ENCODE data around the gene SLC49A4.

SLC49A4 gene

GRCh38 chr3:122908251-122908650 lies 113.4 kb downstream of the SLC49A4 start:
- DNase-seq (ENCODE audit: low read depth) = no peak

GRCh38 chr3:122911901-122912300 lies 117.0 kb downstream of the SLC49A4 start:
- no peak for DNase-seq (ENCODE audit: low read depth)

DNA sequence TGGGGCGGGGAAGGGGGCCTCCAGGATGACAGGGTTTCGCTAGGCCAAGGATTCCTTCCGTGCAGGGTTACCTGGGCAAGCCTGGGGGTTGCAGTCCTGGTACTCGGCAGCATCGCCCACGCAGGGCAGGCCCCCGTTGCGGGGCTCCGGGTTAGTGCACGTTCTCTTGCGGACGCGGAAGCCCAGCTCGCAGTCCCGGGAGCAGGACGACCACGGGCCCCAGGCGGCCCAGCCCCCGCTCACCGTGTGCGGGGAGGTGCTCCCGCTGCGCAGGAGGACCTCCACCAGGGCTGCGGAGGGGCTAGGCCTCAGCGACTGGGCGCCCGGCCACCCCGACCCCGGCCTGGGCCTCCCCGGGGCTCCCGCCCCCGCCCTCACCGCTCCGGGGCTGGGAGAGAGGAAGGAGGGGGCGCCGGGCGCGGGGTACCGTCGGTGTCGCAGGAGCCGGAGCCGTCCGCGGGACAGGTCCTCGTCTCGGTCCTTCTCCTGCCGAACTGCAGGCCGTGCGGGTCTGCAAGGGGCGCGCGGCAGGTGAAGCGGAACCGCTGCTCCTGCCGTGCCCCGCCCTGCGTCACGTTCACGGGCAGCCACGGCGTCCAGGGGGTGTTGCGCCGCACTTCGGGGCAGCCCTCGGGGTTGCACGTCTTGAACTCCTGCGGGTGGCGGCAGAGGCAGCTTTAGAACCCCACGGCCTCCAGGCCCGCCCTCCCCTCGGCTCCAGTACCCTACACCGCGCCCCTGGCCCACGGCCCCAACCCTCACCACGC lies 118.1 kb downstream of the SLC49A4 start:
- no peak for DNase-seq (ENCODE audit: low read depth)

DNA sequence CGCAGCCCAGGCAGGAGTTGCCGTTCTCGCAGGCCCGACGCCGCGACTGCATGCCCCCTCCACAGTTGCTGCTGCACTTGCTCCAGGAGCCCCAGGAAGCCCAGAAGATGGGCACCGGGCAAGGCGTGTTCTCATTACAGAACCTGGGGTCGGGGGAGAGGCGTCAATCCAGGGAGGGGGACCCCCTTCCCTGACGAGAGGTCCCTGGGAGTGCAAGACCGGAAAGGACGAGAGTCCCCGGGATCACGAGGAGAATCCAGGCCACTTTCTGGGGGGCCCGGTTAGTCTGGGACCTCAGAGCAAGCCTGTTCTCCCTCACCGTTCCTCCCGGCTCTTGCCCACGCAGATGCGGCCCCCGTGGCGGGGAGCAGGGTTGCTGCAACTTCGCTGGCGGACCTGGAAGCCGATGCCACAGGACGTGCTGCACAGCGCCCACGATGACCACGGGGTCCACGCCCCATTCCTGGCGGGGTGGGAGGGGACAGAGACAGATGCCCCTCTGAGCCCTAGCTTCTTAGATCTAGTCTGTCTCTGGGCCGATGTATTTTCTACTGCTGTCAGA lies 118.8 kb downstream of the SLC49A4 start:
- DNase-seq (ENCODE audit: low read depth) = no peak

DNA sequence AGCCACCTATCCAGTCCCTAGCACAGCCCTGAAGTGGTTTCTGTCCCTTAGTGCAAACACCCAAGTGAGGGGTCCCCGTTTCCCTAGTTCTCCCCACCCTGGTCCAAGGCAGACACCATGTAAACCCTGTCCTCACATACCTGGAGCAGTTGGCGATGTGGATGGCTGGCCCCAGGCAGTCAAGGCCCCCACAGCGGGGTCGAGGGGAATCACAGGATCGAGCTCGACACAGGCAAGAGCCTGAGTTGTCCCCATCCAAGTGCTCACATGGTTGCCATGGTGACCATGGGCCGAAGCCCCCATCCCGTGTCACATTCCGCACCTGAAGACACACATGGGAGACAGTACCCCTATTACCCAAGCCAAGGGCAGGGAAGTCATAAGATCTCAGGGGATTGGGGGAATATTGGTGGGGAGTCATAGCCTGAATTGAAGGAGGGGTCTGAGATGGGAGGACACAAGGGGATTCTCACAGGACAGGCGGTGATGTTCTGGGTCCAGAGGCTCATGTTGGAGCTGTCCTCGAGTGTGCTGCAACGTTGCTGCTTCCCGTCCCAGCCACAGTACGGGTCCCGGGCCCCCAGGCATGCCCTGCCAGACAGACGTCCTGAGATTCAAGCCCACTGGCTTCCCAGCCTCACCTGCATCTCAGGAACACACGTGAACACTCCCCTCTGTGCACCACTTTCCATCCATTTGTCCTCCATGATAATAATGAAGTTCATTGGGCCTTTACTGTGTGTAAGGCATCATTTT lies 120.6 kb downstream of the SLC49A4 start:
- DNase-seq (ENCODE audit: low read depth) = no peak

GRCh38 chr3:122916084-122916483 lies 121.2 kb downstream of the SLC49A4 start:
- DNase-seq (ENCODE audit: low read depth) = no peak

GRCh38 chr3:122916580-122916979 lies 121.7 kb downstream of the SLC49A4 start:
- no peak for DNase-seq (ENCODE audit: low read depth)

DNA sequence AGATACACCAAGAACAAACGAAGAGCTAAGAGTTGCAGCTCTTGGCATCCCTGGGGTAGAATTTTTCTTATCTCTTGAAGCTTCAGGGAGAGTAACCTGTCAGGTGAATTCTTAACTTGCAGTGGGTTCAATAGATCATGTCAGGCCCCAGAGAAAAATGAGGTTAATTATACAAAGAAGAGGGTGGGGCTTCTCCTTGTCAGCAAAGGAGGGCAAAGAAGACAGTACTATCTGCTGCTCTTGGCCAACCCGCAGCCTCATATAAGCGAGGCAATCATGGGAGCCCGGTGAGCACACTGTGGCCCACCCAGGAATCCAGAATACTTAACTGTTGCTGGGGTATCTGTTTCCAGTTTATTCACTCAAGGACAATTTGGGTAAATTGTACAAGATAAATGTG lies 122.5 kb downstream of the SLC49A4 start:
- DNase-seq (ENCODE audit: low read depth) = no peak

- no peak for DNase-seq (ENCODE audit: low read depth)
Measured at GRCh38 chr3:122918576-122919290, 123.9 kb downstream of the SLC49A4 start.

DNA sequence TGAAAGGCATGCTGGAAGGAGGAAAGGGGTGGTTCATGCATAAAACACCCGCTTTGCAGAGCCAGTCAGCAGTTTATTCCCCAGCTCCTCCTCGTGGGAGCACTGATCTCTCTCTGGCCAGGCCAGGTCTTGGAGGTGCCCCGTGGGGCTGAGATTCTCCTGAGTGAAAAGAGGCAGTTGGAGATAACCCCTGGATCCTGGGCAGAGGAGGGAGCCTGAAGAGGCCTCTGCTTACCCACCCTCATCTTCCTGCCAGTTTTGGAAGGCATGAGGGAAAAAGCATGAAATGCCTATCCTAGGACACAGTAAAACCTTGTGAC lies 124.4 kb downstream of the SLC49A4 start:
- DNase-seq (ENCODE audit: low read depth) = no peak

DNA sequence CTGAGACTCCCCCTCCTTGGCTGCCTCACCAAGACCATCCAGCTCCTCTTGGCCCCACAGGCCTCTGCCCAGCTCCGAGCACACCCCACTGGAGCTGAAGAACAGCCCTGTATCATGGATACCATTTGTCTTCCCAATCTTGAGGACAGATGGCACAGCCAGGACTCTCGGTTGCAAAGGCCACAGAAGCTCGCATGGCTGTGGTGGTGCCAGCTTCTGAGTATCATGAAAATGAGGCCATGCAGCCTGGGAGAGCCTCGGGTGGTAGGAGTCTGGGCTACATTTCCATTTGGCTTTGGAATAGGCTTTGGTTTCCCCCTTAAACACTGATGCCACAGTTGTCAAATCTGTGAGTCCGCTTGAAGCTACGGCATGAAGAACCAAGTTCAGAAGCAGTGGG lies 126.1 kb downstream of the SLC49A4 start:
- no peak for DNase-seq (ENCODE audit: low read depth)

DNA sequence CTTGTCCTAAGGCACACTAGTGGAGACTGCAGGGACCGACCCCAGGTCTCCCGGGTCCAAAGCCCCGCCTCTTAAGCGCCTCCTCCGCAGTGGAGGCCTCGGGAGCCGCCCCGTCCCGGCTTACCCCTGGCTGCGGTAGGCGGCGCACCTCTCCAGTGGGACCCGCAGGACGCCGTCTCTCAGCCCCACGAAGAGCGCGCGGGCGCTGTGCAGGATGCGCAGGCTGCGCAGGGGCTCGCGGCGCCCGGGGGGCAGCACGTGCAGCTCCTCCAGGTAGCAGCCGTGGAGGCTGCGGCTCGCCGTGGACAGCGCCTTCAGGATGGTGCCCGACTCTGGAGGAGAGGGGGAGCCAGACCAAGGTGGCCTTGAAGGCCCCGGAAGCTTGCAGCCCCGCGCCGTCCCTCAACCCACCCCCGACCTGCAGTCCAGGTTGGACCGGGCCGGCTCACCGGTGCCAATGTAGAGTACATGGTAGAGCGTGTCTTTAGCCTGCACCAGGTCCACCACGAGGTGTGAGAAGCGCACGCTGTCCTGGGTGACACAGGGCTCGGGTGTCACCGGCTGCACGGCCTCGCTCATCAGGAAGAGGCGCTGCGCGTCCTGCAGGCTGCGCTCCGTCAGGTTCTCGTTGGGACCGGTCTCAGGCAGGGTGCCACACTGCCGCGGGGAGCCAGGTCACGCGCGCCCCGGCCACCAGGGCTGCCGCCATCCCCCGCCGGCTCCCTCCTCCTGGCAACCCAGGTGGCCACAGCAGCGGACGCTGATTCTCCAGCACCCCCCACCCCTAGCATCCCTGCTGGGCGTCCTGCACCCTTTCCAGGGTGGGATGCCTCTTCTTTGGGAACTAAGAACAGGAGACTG lies 127.2 kb downstream of the SLC49A4 start:
- no peak for DNase-seq (ENCODE audit: low read depth)

- DNase-seq (ENCODE audit: low read depth) = no peak
Measured at GRCh38 chr3:122923611-122924010, 128.7 kb downstream of the SLC49A4 start.

- DNase-seq (ENCODE audit: low read depth) = no peak
Measured at GRCh38 chr3:122924056-122924455, 129.2 kb downstream of the SLC49A4 start.

- no peak for DNase-seq (ENCODE audit: low read depth)
Measured at GRCh38 chr3:122925756-122926155, 130.9 kb downstream of the SLC49A4 start.

DNA sequence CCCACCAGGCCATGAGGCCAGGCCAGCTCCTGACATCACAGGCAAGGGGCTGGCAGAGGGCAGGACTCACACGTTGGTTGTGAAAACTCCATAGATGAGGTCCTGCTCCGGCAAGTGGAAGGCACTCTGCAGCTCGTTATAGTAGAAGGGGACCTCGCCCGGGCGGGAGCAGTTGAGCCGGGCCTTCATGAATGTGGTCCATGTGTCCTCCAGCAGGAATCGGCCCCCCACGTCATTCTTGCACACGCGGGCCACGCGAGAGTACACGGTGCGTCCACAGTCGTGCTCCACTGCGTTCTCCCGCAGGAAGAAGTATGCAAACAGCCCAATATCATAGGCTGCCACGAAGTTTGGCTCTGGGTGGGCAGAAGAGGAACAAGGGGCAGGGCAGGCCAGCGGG lies 131.5 kb downstream of the SLC49A4 start:
- DNase-seq (ENCODE audit: low read depth) = no peak

GRCh38 chr3:122926811-122927210 lies 131.9 kb downstream of the SLC49A4 start:
- no peak for DNase-seq (ENCODE audit: low read depth)

- DNase-seq (ENCODE audit: low read depth) = no peak
Measured at GRCh38 chr3:122927726-122928125, 132.9 kb downstream of the SLC49A4 start.

DNA sequence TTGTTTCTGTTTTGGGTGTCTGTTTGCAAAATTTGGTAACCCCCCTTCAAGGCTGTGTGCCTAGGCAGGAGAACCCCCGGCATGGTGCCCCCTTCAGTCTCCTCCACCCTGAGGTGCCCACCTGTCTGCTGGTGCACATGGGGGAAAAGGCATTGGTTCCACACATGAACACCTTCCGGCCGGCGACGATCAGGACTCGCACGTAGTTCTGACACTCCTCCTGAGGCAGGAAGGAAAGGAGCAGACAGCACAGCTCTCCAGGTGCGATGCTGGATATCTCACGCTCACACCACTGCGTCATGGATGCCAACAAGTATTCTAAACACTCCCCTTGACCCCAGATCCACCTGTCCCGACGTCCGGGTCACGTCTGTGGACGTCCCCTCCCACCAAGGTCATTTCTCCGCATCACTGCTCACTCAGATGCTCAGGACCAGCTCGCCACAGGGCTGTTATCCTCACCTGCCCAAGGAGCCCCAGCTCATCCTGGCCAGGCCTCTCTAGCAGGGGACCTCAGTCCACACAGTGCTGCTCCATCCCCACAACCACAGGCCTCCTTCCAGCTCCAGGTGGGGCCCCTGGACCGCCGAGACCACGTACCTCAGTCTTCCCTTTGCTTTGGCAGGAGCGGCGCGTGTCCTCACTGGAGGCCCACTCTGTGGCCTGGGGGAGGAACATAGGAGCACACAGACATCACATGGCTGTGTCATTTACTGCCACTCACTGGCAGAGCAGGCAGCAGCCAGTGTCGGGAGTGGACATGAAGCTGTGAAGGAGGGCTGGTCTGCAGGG lies 133.7 kb downstream of the SLC49A4 start:
- no peak for DNase-seq (ENCODE audit: low read depth)

DNA sequence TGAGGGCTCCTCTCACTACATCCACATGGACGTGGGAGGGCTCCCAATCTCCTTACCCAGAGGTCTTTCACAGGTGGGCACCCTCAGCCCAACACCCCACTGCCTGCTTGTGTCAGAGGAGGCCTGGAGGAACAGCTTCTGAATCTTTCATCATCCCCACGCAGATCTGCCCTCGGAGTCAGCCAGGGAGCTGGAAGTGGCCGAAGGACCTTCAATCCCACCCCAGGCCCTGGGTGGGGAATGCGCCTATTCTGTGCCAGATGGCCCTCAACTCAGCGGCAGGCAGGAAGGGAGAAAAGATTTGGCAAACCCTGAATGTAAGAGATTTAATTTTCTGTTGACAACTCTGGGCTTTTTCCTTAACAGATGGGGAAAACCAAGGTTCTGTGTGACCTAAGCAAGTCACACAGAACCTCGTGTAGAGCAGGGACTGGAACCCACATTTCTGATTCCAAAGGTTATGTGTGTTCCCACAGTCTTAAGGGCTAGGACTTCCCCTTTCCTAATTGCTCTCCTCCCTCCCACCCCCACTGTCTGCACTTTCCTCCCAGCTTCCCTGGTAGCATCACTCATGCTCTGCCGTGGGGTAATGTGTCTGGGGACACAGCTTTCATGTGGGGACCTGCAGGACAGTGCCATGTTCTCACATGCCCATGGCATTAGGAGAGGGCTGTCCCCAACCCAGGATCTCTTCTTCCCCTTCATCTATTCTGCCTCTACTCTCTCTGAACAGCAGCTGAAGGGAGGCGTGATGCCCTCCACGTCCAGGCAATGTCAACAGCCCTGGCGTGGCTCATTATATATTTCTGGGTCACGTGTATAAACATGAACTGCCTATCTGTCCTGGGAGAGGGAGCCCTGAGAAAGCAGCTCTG lies 134.6 kb downstream of the SLC49A4 start:
- no peak for DNase-seq (ENCODE audit: low read depth)

All from stromal cell of bone marrow (primary cell).